Right lobe of liver (tissue), 6 donors: Measurements from ENCODE around the gene HNRNPH2. TPM values are rescaled to one million over a fixed set of nuclear protein-coding genes. Genes with fewer than 3 reads are reported as not detected.

Source experiments
- ATAC-seq, 4 donors: fragments of 200-7000 bp; cut with Tn5 transposase; one replicate each; pipeline ENCODE4 v1.9.1; 2020; ENCODE audit warnings: mild to moderate bottlenecking in 4 of 4, moderate library complexity in 4 of 4
- DNase-seq, 3 donors: peaks; one replicate each; pipeline ENCODE4 v3.0.0-alpha.2; 2020
- H3K27ac ChIP-seq, 3 donors: fragments of 200-600 bp; one replicate each; pipeline ENCODE4 v1.8.0; 2022
- H3K27me3 ChIP-seq, 2 donors: fragments of 200-600 bp; one replicate each; pipeline ENCODE4 v1.8.0; 2022
- H3K36me3 ChIP-seq, 4 donors: fragments of 200-600 bp; sonication (generic) in 1 of 4; one replicate each; pipeline versions ENCODE4 v1.5.1 to v1.8.0; 2017 to 2022; ENCODE audit warnings: control low read depth in 1 of 4
- H3K4me1 ChIP-seq, 4 donors: fragments of 200-600 bp; sonication (generic) in 1 of 4; one replicate each; pipeline versions ENCODE4 v1.5.1 to v1.8.0; 2017 to 2022; ENCODE audit warnings: control low read depth in 1 of 4
- H3K4me3 ChIP-seq, 3 donors: fragments of 200-600 bp; one replicate each; pipeline ENCODE4 v1.8.0; 2022
- H3K9me3 ChIP-seq, 4 donors: fragments of 200-600 bp; sonication (generic) in 1 of 4; one replicate each; pipeline versions ENCODE4 v1.5.1 to v1.8.0; 2017 to 2022; ENCODE audit warnings: control low read depth in 1 of 4
- POLR2A ChIP-seq: fragments of 450-650 bp; IDR thresholded peaks from one replicate; pipeline ENCODE4 v1.6.1; 2017; ENCODE audit warnings: antibody characterized with exemption, mild to moderate bottlenecking
- WGBS: methylation state at CpG from one replicate; pipeline ENCODE4 v1.1.6; 2018; ENCODE audit warnings: low coverage, low lambda C conversion rate; ENCODE audit not compliant: insufficient coverage; ENCODE audit errors: missing lambda C conversion rate; 5-methylcytosine and 5-hydroxymethylcytosine counted together
- intact Hi-C, 2 donors: fragments of 100-400 bp; cut with DNase I; formaldehyde crosslinking; loops; one replicate each; pipeline versions ENCODE4 v1.11.2 to v1.14.1; 2022
- total RNA-seq, 6 experiments: library from RNA; depleted of rRNA in 2 of 6; stranded (reverse); fragments of >200 nt in 2 of 6; fragmentation: NEBNext Ultra II Directional in 3 of 6; extraction: Animal tissue kit (Norgen Biotek cat#: 25700) in 3 of 6; gene quantifications; one replicate each; pipeline versions ENCODE4 v1.1.0 to v1.2.4, GENCODE V29; 2016 to 2023
- TF ChIP-seq, protein P1 (sequence below), 4 donors: fragments of 200-600 bp in 3 of 4; fragments of 450-650 bp in 1 of 4; IDR thresholded peaks; one replicate each; pipeline versions ENCODE4 v1.5.1 to v1.8.0; 2016 to 2022; ENCODE audit warnings: antibody characterized with exemption in 4 of 4, mild to moderate bottlenecking in 2 of 4
- donor health status: DM: no; HTN: yes; CAD: no.
- donor health status: DM: no; HTN: no; CAD: no.
- donor health status: DM: no; HTN: no; CAD: no.
- donor health status: DM: no; HTN: yes; CAD: no.
- donor health status: DM: no; HTN: yes; CAD: no.

Gene HNRNPH2
- total RNA-seq, 6 experiments from 2014 or later: 19.5 to 38.2 (median 31.1) TPM

- Histone ChIP-seq H3K36me3 (peaks cover 0 to 5% (median 3%) of the 10 kb centered on the region in 4 donors), H3K27me3 (peaks cover 0 to 3% of the 10 kb centered on the region in 2 donors), H3K9me3 (no peaks in the 10 kb centered on the region), H3K27ac (no peak overlapping the region), H3K4me1 (no peaks in the 10 kb centered on the region), H3K4me3 (no peak overlapping the region)
- WGBS: 46% methylated on average over 4 of the region's 4 CpGs
- TF ChIP-seq POLR2A: no peak
- TF ChIP-seq, protein P1, sequence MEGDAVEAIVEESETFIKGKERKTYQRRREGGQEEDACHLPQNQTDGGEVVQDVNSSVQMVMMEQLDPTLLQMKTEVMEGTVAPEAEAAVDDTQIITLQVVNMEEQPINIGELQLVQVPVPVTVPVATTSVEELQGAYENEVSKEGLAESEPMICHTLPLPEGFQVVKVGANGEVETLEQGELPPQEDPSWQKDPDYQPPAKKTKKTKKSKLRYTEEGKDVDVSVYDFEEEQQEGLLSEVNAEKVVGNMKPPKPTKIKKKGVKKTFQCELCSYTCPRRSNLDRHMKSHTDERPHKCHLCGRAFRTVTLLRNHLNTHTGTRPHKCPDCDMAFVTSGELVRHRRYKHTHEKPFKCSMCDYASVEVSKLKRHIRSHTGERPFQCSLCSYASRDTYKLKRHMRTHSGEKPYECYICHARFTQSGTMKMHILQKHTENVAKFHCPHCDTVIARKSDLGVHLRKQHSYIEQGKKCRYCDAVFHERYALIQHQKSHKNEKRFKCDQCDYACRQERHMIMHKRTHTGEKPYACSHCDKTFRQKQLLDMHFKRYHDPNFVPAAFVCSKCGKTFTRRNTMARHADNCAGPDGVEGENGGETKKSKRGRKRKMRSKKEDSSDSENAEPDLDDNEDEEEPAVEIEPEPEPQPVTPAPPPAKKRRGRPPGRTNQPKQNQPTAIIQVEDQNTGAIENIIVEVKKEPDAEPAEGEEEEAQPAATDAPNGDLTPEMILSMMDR (IDR thresholded peaks at IDR 0.05): no peak
- intact Hi-C loops: no loop called here
- ATAC-seq: no peak
- DNase-seq: no peak
Observed at GRCh38 chrX:101398694-101399093, 9.3 kb upstream of the HNRNPH2 start.

GRCh38 chrX:101399825-101400224 is 8.2 kb upstream of the HNRNPH2 start:
- no peaks in the 10 kb centered on the region for H3K27me3 ChIP-seq
- ATAC-seq (peak in 1 of 4 donors; percentile 19), DNase-seq (no peak)
- H3K4me1 ChIP-seq: no peaks in the 10 kb centered on the region
- H3K9me3 ChIP-seq: no peaks in the 10 kb centered on the region
- no peak overlapping the region for H3K27ac ChIP-seq
- intact Hi-C loops: no loop called here
- WGBS: 43% methylated on average over 4 of the region's 4 CpGs
- H3K4me3 ChIP-seq: no peak overlapping the region
- TF ChIP-seq, protein P1 (IDR thresholded peaks at IDR 0.05): no peak
- TF ChIP-seq POLR2A: no peak
- H3K36me3 ChIP-seq: peaks cover 0 to 5% (median 2%) of the 10 kb centered on the region in 4 donors

GRCh38 chrX:101407167-101407747 is 765 bp upstream of the HNRNPH2 start:
- ATAC-seq: peak; percentile 3 to 6 (median 4)
- 20% methylated on average over 13 of the region's 15 CpGs for whole genome bisulfite sequencing
- Histone ChIP-seq H3K36me3 (peaks cover 0 to 2% (median under 1%) of the 10 kb centered on the region in 4 donors), H3K9me3 (no peaks in the 10 kb centered on the region), H3K27me3 (no peaks in the 10 kb centered on the region), H3K27ac (peak overlapping the region; percentile 66 to 80 (median 72)), H3K4me1 (peaks cover 0 to 9% (median 0%) of the 10 kb centered on the region in 4 donors), H3K4me3 (peak overlapping the region; percentile 37 to 65 (median 56))
- TF ChIP-seq POLR2A: no peak
- TF ChIP-seq, protein P1 (IDR thresholded peaks at IDR 0.05): no peak
- intact Hi-C loops: no loop called here
- no peak for DNase-seq

DNA sequence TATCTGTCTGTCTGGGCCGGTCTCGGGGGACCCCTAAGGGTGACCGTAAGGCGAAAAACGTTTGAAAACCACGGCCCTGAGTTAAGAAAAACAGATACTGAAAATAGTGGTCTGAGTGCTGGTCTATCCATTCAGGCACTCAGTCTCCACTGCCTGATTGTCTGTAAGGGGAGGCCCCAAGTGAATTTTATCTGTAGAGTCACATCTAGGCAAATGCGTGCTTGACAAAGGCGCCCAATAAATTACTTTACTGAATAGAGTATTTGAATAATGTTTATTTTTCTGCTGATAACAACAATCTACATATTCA is 465 bp downstream of the HNRNPH2 start:
- intact Hi-C loops: no loop called here
- no peaks in the 10 kb centered on the region for H3K27me3 ChIP-seq
- H3K9me3 ChIP-seq: no peaks in the 10 kb centered on the region
- peak overlapping the region; percentile 91 to 95 (median 95) for H3K27ac ChIP-seq
- peaks cover 0 to 9% (median 0%) of the 10 kb centered on the region in 4 donors for H3K4me1 ChIP-seq
- H3K36me3 ChIP-seq: peaks cover 0 to 8% (median 3%) of the 10 kb centered on the region in 4 donors
- H3K4me3 ChIP-seq: peak overlapping the region; percentile 38 to 65 (median 56)
- peak; percentile 25 to 46 (median 38) for ATAC-seq
- 35% methylated on average over 8 of the region's 8 CpGs for WGBS
- no peak for TF ChIP-seq POLR2A
- TF ChIP-seq, protein P1 (IDR thresholded peaks at IDR 0.05): no peak
- DNase-seq: no peak
